Tibial nerve (tissue), 4 donors: ENCODE data around the gene TRIM27. TPM values are rescaled to one million over a fixed set of nuclear protein-coding genes. Genes with fewer than 3 reads are reported as not detected.

Source experiments
- DNase-seq, 2 donors: peaks; one replicate each; pipeline ENCODE4 v3.0.0-alpha.2; 2019; ENCODE audit warnings: low spot score in 2 of 2
- H3K27ac ChIP-seq, 4 donors: fragments of 200-600 bp; sonication (generic) in 3 of 4; one replicate each; pipeline ENCODE4 v1.5.1; 2017 to 2019; ENCODE audit warnings: mild to moderate bottlenecking in 1 of 4
- H3K27me3 ChIP-seq, 2 donors: fragments of 200-600 bp; sonication (generic) in 1 of 2; one replicate each; pipeline versions ENCODE4 v1.5.1 to v1.6.0; 2017 to 2019
- H3K36me3 ChIP-seq, 3 donors: fragments of 200-600 bp; sonication (generic); one replicate each; pipeline ENCODE4 v1.5.1; 2018 to 2019
- H3K4me1 ChIP-seq, 4 donors: fragments of 200-600 bp; sonication (generic) in 3 of 4; one replicate each; pipeline ENCODE4 v1.5.1; 2017 to 2019
- H3K4me3 ChIP-seq, 4 donors: fragments of 200-600 bp; sonication (generic) in 3 of 4; one replicate each; pipeline ENCODE4 v1.5.1; 2017 to 2019; ENCODE audit warnings: mild to moderate bottlenecking in 1 of 4, moderate library complexity in 1 of 4
- H3K9me3 ChIP-seq, 4 donors: fragments of 200-600 bp; sonication (generic) in 3 of 4; one replicate each; pipeline ENCODE4 v1.5.1; 2017 to 2019
- EP300 ChIP-seq, 2 donors: sonication (generic); formaldehyde crosslinking; IDR thresholded peaks; one replicate each; pipeline ENCODE4 v1.6.1; 2017; ENCODE audit warnings: antibody characterized with exemption in 2 of 2, mild to moderate bottlenecking in 1 of 2
- POLR2A ChIP-seq, 2 donors: fragments of 450-650 bp; IDR thresholded peaks; one replicate each; pipeline ENCODE4 v1.6.1; 2017; ENCODE audit warnings: antibody characterized with exemption in 2 of 2, mild to moderate bottlenecking in 2 of 2, moderate library complexity in 2 of 2
- WGBS, 2 donors: methylation state at CpG; one replicate each; pipeline ENCODE4 v1.1.5; 2018; 5-methylcytosine and 5-hydroxymethylcytosine counted together
- total RNA-seq, 4 donors: library from RNA; depleted of rRNA; stranded (reverse); fragments of >200 nt; gene quantifications; one replicate each; pipeline ENCODE4 v1.1.0, GENCODE V29; 2016
- TF ChIP-seq, protein P1 (sequence below), 5 experiments: fragments of 200-600 bp in 3 of 5; fragments of 450-650 bp in 2 of 5; sonication (generic) in 3 of 5; IDR thresholded peaks; one replicate each; pipeline ENCODE4 v1.5.1; 2016 to 2019; ENCODE audit warnings: antibody characterized with exemption in 5 of 5, mild to moderate bottlenecking in 3 of 5, moderate library complexity in 2 of 5

Gene TRIM27
- total RNA-seq, 4 donors from 2014 or later, result 57.5 to 90.9 (median 72.4) TPM

DNA sequence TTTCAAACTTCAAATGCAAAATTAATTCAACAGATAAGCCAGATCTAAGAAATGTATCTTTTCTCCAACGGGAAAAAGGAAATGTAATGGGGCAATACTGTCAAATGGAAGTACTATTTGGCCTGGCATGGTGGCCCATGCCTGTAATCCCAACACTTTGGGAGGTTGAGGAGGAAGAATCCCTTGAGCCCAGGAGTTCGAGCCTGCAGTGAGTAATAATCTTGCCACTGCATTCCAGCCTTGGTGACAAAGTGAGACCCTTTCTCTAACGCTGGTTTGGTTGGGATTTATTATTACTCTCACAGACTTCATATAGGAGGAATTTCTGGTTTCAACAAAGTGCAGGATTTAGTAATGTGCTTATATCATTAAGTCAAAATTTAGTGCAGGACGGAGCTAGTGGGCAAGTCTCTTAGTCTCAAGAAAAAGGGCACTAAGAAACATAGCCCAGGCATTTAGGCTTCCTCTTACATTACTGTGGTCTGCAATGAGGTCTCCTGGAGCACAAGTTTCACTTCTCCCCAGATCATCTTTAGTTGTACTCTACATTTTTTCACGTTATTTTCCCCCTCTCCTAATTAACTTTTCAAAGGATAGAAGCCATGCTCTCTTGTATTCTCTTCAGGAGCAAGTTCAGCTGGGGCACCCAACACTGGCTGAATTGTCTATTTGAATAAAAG lies 23.1 kb downstream of the TRIM27 start:
- peaks cover 0 to 53% (median 10%) of the 10 kb centered on the region in 3 donors for H3K36me3 ChIP-seq

DNA sequence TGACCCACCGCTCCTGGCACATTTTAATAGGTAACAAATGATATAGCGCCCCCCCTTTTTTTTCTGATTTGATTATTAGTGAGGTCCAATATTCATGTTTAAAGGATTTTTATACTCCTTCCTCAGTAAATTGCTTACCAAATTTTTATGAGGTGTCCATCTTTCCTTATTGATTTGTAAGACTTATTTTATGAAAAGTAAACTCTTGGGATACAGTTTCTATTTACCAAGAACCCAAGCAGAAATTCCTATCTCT lies 25.1 kb downstream of the TRIM27 start:
- 74 to 82% methylated on average over 2 of the region's 2 CpGs for WGBS, 2 donors

More for the DNA sequence above, 23.1 kb downstream of the TRIM27 start:
- H3K9me3 ChIP-seq, result no peaks in the 10 kb centered on the region
- no peak for DNase-seq
- WGBS, 2 donors, result 72 to 76% methylated on average over 5 of the region's 5 CpGs
- H3K27ac ChIP-seq, result no peak overlapping the region
- TF ChIP-seq, protein P1, sequence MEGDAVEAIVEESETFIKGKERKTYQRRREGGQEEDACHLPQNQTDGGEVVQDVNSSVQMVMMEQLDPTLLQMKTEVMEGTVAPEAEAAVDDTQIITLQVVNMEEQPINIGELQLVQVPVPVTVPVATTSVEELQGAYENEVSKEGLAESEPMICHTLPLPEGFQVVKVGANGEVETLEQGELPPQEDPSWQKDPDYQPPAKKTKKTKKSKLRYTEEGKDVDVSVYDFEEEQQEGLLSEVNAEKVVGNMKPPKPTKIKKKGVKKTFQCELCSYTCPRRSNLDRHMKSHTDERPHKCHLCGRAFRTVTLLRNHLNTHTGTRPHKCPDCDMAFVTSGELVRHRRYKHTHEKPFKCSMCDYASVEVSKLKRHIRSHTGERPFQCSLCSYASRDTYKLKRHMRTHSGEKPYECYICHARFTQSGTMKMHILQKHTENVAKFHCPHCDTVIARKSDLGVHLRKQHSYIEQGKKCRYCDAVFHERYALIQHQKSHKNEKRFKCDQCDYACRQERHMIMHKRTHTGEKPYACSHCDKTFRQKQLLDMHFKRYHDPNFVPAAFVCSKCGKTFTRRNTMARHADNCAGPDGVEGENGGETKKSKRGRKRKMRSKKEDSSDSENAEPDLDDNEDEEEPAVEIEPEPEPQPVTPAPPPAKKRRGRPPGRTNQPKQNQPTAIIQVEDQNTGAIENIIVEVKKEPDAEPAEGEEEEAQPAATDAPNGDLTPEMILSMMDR (IDR thresholded peaks at IDR 0.05), result no peak
- TF ChIP-seq POLR2A (IDR thresholded peaks at IDR 0.05) (no peak), EP300 (IDR thresholded peaks at IDR 0.05) (no peak)
- no peak overlapping the region for H3K4me3 ChIP-seq
- H3K27me3 ChIP-seq, result no peaks in the 10 kb centered on the region
- H3K4me1 ChIP-seq, result peaks cover 0 to 7% (median 0%) of the 10 kb centered on the region in 4 donors

DNA sequence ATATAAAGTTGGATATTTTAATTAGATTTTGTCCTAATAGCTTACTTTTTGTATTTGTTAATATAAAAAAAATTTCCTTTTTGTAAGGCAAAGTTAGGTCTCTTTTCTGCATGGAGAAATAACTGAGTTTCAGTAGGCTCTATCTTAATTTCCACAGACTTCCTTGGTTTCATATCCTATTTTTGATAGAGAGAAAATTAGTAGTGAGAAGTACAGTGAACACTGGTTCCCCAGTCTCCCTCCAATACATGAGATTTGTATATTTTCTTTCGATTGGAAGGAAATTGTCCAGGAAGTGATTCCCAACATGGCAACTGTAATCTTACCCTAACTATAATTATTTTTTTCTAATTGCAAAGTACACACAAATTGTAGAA lies 26.4 kb downstream of the TRIM27 start:
- peaks cover 0 to 19% (median 0%) of the 10 kb centered on the region in 3 donors for H3K36me3 ChIP-seq
- no peaks in the 10 kb centered on the region for H3K27me3 ChIP-seq
- H3K4me1 ChIP-seq, result peaks cover 0 to 7% (median 0%) of the 10 kb centered on the region in 4 donors
- TF ChIP-seq, protein P1 (IDR thresholded peaks at IDR 0.05), result peak in 1 of 5 experiments; percentile 4
- no peak for TF ChIP-seq EP300 (IDR thresholded peaks at IDR 0.05)
- no peak for TF ChIP-seq POLR2A (IDR thresholded peaks at IDR 0.05)
- DNase-seq, result no peak
- H3K27ac ChIP-seq, result peak overlapping the region; percentile 97 to 100 (median 98)
- no peaks in the 10 kb centered on the region for H3K9me3 ChIP-seq
- WGBS, 2 donors, result 0 to 4% methylated on average over 1 of the region's 1 CpG
- H3K4me3 ChIP-seq, result peak overlapping the region; percentile 61 to 76 (median 73)

More for the DNA sequence above, 25.1 kb downstream of the TRIM27 start:
- no peaks in the 10 kb centered on the region for H3K27me3 ChIP-seq
- H3K4me1 ChIP-seq, result peaks cover 0 to 7% (median 0%) of the 10 kb centered on the region in 4 donors
- no peaks in the 10 kb centered on the region for H3K9me3 ChIP-seq
- no peak overlapping the region for H3K27ac ChIP-seq
- no peak overlapping the region for H3K4me3 ChIP-seq
- peaks cover 0 to 32% (median 0%) of the 10 kb centered on the region in 3 donors for H3K36me3 ChIP-seq
- TF ChIP-seq POLR2A (IDR thresholded peaks at IDR 0.05) (no peak), EP300 (IDR thresholded peaks at IDR 0.05) (no peak)
- TF ChIP-seq, protein P1 (IDR thresholded peaks at IDR 0.05), result no peak
- no peak for DNase-seq

DNA sequence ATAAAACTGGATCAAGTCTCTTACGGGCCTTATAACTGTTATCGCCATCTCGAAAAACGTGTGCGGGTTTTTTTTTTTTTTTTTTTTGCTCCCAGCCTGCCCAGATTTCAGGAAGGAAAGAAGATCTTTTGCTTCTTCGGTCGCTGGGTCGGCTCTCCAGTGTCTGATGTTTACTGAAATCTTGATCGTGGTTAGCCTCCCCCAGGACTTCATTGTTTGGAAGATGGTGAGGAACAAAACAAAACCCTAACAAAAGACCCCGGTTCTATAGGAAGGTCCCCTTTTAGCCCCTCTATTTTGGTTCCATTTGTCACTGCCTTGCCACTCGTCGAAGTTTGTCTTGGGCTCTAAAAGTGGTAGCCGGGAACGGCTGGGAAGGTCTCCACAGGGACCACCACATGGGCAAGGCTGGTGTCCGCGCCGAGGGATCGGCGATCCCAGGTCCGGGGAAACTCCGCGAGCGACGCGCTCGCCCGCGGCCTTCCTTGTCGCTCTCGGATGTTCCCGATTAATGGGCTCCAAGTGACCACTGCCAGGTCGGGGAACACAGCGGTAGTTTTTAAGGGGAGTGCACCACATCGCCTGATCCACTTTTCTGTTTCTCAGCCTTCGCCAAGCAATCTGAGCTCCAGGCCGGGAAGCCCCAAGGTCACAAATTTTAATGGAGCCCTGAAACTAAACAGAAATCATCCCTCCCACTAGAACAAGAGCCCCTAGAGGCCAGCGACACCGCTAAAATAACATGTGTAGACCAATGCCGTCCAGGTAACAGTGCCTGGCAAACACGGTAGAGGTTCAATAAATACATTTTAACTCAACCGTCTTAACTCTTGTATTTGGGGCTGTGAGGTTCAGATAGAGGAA lies 27.0 kb downstream of the TRIM27 start:
- 0 to 1% methylated on average over 39 to 40 of the region's 41 CpGs for WGBS, 2 donors
- H3K4me1 ChIP-seq, result peaks cover 0 to 7% (median 0%) of the 10 kb centered on the region in 4 donors
- H3K27ac ChIP-seq, result peak overlapping the region; percentile 97 to 100 (median 98)
- H3K9me3 ChIP-seq, result no peaks in the 10 kb centered on the region
- peaks cover 0 to 13% (median 0%) of the 10 kb centered on the region in 3 donors for H3K36me3 ChIP-seq
- peak; percentile 19 to 60 for DNase-seq
- no peaks in the 10 kb centered on the region for H3K27me3 ChIP-seq
- peak overlapping the region; percentile 61 to 76 (median 73) for H3K4me3 ChIP-seq
- TF ChIP-seq, protein P1 (IDR thresholded peaks at IDR 0.05), result peak in 4 of 5 experiments; percentile 13 to 37 (median 26)
- no peak for TF ChIP-seq POLR2A (IDR thresholded peaks at IDR 0.05)
- TF ChIP-seq EP300 (IDR thresholded peaks at IDR 0.05), result no peak
